ENCODE results near the gene PLIN1.

Gene PLIN1

GRCh38 chr15:89616228-89616627 is 62.9 kb downstream of the PLIN1 start:
- Mint-ChIP-seq H3K27ac (no peak overlapping the region), H3K36me3 (ENCODE audit: insufficient read depth) (no peaks in the 10 kb centered on the region), H3K9me3 (peaks cover 4 to 10% of the 10 kb centered on the region in 2 donors), H3K4me3 (no peak overlapping the region), H3K27me3 (no peaks in the 10 kb centered on the region), H3K4me1 (ENCODE audit: low read depth in 2 of 2) (no peaks in the 10 kb centered on the region)
- ATAC-seq (replicated peaks) (no peak), DNase-seq (no peak)

DNA sequence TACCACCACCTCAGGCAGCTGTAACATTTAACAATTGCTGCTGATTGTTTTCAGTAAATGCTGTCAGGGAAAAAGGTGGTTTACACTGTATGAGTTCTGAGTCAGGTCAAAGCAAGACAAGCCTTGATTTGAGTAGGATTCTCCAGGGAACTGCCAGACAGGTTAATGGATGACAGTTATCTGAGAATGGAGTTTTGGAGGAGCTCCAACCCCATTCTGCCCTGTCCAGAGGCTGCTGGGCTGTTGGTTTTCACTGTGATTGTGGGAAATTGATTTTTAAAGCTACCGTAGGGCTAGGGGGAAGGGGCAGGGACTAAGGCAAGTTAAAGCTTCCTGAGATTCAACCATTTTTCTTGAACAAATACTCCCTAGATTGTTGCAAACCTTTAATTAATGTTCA is 64.0 kb downstream of the PLIN1 start:
- no peak for DNase-seq
- H3K9me3 Mint-ChIP-seq: peaks cover 4 to 10% of the 10 kb centered on the region in 2 donors
- ATAC-seq (replicated peaks): no peak

More for the DNA sequence above, 64.0 kb downstream of the PLIN1 start:
- Mint-ChIP-seq H3K27me3 (no peaks in the 10 kb centered on the region), H3K4me3 (no peak overlapping the region), H3K27ac (no peak overlapping the region), H3K36me3 (ENCODE audit: insufficient read depth) (no peaks in the 10 kb centered on the region), H3K4me1 (ENCODE audit: low read depth in 2 of 2) (no peaks in the 10 kb centered on the region)
